HG03442 (cell line): Measurements from ENCODE around the gene NT5DC1.

Experiments used
- ATAC-seq: cut with Tn5 transposase; IDR thresholded peaks from one replicate; pipeline ENCODE4 v1.9.1; 2021; ENCODE audit warnings: mild to moderate bottlenecking, moderate library complexity; ENCODE audit not compliant: unreplicated experiment

NT5DC1 gene

GRCh38 chr6:116229287-116229913 lies 128.7 kb downstream of the NT5DC1 start:
- ATAC-seq, result peak; percentile 43

- ATAC-seq, result no peak
Observed at GRCh38 chr6:116234689-116235088, 134.0 kb downstream of the NT5DC1 start.

DNA sequence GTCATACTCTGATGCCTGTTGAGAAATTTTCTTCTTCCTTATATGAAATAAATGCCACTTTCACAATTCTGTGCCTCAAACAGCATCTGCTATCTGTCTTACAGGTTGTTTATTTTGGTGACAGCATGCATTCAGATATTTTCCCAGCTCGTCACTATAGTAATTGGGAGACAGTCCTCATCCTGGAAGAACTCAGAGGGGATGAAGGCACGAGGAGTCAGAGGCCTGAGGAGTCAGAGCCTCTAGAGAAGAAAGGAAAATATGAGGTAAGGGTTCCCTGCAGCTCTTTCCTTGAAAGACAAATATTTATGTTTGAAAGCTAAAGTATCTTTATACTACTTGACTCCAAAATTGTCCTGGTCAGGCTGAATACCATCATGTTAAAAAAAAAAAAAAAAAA lies 137.4 kb downstream of the NT5DC1 start:
- no peak for ATAC-seq

- no peak for ATAC-seq
Observed at GRCh38 chr6:116239256-116239655, 138.6 kb downstream of the NT5DC1 start.

- ATAC-seq, result no peak
Observed at GRCh38 chr6:116239856-116240255, 139.2 kb downstream of the NT5DC1 start.

GRCh38 chr6:116244284-116244683 lies 143.6 kb downstream of the NT5DC1 start:
- no peak for ATAC-seq

- ATAC-seq, result no peak
Observed at GRCh38 chr6:116246089-116246488, 145.4 kb downstream of the NT5DC1 start.

- no peak for ATAC-seq
Observed at GRCh38 chr6:116247285-116247684, 146.6 kb downstream of the NT5DC1 start.

DNA sequence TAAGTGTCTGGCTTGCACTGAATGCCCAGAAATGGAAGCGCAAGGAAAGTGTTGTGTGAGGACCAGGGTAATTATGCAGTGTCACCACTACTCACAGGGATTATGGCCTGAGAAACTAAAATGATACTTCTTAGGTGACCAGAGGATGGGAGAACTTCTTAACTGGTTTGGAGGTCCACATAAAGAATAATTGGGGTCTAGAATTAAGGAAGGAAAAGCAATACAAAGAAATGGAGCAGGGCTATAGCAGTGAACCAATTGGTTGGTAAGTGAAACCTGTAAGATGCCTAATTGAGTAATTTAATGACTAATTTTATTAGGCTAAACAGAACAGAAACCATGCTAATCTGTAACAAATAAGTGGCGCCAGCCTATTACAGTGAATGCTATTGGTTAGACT lies 147.9 kb downstream of the NT5DC1 start:
- ATAC-seq, result no peak

DNA sequence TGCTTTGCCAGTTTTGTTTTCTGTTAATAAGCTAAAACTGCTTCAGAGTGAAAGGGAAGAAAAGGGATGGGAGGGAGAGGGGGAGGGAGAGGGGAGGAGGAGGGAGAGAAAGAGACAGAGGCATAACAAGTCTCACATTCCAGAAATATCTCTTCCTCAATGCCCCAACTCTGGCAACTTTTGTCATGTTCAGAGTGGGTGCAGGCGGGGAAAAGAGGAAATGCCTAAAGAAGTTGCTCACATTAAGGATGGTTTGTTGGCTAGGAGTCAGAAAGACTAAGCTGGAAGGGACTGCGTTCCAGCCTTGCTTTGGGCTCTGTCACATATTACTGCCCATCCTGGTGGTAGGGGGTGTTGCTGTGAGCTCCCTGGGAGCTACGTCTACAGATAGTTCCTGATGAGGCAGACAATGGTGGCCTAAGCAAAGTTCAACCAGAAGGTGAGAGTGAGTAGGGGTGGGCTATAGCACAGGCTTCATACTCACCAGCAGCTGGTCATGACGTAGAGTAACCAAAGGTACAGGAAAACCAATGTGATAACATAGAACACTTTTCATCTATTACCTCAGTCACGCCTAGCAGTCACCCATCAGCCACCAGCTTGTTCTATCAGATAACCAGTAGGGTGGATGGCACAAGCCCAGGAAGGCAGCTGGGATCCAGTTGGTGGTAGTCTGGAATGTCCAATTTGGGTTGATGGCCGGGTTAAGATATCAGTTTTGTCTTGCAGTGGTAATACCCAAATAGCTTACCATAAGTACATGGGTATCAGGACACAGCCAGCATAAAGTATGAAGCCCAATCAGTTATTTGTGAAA lies 151.1 kb downstream of the NT5DC1 start:
- no peak for ATAC-seq

DNA sequence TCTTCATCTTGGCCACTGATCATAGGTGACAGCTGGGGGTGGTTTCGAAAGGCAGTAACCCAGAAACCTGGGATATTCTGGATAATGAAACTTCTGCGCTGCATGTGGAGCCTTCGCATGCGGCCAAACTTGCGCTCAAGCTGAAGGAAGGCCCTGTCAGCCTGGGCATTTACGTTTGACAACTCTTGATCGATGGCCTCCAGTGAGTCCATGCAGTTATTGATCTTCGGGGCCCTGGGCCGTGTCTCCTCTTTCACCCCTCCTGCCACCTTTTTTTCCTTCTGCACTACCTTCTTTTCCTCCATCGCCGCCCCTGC lies 152.5 kb downstream of the NT5DC1 start:
- no peak for ATAC-seq

DNA sequence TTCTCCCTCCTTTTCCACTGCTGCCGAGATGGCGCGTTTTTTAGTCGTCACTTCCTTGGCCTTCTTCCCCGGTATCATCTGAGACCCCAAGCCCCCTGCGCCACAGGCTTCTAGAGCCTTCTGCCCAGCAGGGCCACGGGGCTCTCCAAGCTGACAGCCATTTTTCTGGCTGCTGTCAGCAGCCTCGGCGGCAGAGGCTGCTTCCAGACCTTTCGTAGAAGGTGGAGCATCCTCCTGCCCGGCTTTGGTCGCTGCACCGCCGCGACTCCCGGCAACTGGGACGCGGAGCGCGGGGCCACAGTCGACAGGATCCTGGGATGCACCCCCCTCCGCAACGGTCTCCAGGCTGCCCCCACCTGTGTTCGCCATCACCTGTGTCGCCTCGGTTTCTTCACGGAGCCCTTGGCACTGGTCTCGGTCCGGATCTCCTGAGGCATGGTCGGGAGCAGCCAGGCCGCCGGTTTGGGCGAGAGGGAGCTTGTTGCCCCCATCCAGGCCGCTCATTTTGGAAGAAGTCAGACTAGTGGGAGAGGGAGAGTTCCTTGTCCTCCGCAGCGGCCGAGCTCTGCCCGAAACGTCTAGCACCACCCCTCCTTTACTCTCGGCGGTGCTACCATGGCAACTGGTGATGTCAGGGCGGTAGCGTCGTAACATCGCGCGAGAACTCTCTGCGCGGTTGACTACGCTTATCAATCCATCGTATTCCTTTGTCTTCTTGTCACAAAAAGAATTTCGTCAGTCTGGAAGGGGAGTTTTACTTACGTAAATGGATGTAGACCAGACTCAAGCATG lies 153.0 kb downstream of the NT5DC1 start, which contains the start of gene TSPYL4:
TSS of gene TSPYL4 (minus strand) at position 571 of the 792 bp plus-strand sequence. CDS start at position 504, 67 bp downstream.
- peak; percentile 100 for ATAC-seq

GRCh38 chr6:116254297-116255056 lies 153.8 kb downstream of the NT5DC1 start:
- peak; percentile 18 for ATAC-seq

DNA sequence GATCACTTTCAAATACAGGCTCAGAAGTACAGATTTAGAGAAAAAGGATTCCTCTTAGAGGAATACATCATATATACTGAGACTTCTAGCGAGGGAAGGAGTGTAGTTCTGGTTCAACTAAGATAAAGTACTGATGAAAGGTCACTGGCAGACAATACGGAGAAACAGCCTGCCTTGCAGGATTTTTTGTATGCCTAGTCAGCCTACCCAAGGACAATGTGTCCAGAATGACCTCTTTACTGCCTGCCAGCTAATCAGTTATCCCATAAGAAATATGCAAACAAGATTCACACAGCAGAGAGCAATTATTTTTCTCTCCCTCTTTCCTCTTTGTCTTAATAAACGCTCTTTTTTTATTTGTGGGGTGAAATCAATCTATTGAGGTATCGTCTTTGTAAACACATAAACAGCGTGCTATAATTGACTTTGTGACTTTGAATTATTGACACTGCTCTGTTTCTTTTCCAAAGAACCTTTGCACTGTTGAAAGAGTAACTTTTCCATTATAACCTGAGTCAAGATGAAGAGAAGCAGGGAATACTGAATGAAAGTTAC lies 154.7 kb downstream of the NT5DC1 start:
- no peak for ATAC-seq

DNA sequence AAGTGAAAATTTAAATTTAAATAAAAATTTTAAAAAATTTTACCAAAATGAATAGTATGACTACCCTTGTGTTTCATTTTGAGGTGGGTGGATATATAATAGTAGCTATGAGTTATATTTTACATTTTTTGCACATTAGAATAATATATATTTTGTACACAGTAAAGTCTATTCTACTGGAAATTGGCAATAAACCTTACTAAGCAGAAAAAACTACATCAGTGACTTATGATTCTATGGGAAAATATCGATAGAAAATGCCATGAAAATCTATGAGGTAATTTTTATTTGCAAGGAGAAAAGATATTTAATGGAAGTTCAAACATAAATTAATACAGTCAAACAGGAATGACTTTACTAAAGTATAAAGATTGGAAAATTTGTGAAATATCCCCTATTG lies 156.0 kb downstream of the NT5DC1 start:
- no peak for ATAC-seq

DNA sequence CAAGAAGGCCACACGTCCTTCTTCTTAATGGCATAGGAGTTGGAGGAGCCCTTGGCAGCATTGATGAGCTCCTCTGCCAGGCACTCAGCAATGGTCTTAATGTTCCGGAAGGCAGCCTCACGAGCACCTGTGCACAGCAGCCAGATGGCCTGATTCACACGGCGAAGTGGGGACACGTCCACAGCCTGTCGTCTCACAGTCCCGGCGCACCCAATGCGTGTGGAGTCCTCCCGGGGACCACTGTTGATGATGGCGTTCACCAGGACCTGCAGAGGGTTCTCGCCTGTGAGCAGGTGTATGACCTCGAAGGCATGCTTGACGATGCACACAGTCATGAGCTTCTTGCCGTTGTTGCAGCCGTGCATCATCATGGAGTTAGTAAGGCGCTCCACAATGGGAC lies 157.9 kb downstream of the NT5DC1 start:
- no peak for ATAC-seq

DNA sequence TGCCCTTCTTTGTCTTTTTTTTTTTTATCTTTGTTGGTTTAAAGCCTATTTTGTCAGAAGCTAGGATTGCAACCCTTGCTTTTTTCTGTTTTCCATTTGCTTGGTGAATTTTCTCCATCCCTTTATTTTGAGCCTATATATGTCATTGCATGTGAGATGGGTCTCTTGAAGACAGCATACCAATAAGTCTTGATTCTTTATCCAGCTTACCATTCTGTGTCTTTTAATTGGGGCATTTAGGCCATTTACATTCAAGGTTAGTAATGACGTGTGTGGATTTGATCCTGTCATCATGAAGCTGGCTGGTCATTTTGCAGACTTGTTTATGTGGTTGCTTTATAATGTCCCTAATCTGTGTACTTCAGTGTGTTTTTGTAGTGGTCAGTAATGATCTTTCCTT lies 162.7 kb downstream of the NT5DC1 start:
- ATAC-seq, result no peak

GRCh38 chr6:116265041-116265829 lies 164.6 kb downstream of the NT5DC1 start:
- no peak for ATAC-seq

DNA sequence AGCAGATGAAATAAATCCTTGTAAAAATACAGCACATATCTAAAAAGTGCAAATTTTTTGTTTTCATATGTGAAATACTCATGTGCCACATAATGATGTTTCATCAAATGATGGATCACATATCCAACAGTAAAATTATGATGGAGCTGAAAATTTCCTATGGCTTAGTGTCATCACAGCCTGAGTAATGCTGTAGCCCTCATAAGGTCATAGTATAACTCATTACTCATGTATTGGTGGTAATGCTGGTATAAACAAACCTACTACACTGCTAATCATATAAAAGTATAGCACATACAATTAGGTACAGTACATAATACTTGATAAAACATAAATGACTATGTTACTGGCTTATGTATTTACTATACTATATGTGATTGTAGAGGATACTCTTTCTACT lies 166.2 kb downstream of the NT5DC1 start:
- ATAC-seq, result no peak
